Body of pancreas (tissue), 4 donors: ENCODE data around the gene UGT2B17.

ENCODE experiments used
- POLR2A ChIP-seq, 3 donors: fragments of 450-650 bp; IDR thresholded peaks; one replicate each; pipeline ENCODE4 v1.6.1; 2016; ENCODE audit warnings: antibody characterized with exemption in 3 of 3, mild to moderate bottlenecking in 2 of 3
- TF ChIP-seq, protein P1 (sequence below), 7 experiments: fragments of 450-650 bp in 4 of 7; fragments of 200-600 bp in 3 of 7; sonication (generic) in 3 of 7; IDR thresholded peaks; one replicate each; pipeline ENCODE4 v1.5.1; 2016 to 2019; ENCODE audit warnings: antibody characterized with exemption in 7 of 7

GRCh38 chr4:68520985-68521384 is 55.1 kb downstream of the UGT2B17 start:
- TF ChIP-seq, protein P1, sequence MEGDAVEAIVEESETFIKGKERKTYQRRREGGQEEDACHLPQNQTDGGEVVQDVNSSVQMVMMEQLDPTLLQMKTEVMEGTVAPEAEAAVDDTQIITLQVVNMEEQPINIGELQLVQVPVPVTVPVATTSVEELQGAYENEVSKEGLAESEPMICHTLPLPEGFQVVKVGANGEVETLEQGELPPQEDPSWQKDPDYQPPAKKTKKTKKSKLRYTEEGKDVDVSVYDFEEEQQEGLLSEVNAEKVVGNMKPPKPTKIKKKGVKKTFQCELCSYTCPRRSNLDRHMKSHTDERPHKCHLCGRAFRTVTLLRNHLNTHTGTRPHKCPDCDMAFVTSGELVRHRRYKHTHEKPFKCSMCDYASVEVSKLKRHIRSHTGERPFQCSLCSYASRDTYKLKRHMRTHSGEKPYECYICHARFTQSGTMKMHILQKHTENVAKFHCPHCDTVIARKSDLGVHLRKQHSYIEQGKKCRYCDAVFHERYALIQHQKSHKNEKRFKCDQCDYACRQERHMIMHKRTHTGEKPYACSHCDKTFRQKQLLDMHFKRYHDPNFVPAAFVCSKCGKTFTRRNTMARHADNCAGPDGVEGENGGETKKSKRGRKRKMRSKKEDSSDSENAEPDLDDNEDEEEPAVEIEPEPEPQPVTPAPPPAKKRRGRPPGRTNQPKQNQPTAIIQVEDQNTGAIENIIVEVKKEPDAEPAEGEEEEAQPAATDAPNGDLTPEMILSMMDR (IDR thresholded peaks at IDR 0.05) = no peak
- TF ChIP-seq POLR2A (IDR thresholded peaks at IDR 0.05) = no peak
